Measurements from ENCODE around the gene ENPP3. TPM values are rescaled to one million over a fixed set of nuclear protein-coding genes. Genes with fewer than 3 reads are reported as not detected.

ENPP3 gene
- polyA plus RNA-seq, 1 of the 3 experiments (the other 2 are of a cell fraction) = not detected

- Histone ChIP-seq H3K27ac (ENCODE audit: low read depth in 2 of 2, low read length in 1 of 2) (no peak overlapping the region), H3K79me2 (ENCODE audit: insufficient read depth) (no peaks in the 10 kb centered on the region), H3K4me1 (ENCODE audit: control insufficient read depth in 1 of 2, insufficient read depth in 2 of 2, low read depth in 1 of 2, low read length in 1 of 2) (no peaks in the 10 kb centered on the region), H3K4me2 (no peak overlapping the region), H3F3A (replicated peaks; ENCODE audit: insufficient read depth) (no peaks in the 10 kb centered on the region), H3K9me3 (no peaks in the 10 kb centered on the region), H3K4me3 (ENCODE audit: low read depth in 2 of 2, low read length in 1 of 2) (no peak overlapping the region), H3K27me3 (ENCODE audit: insufficient read depth) (no peaks in the 10 kb centered on the region), H2AFZ (ENCODE audit: low read depth) (no peak overlapping the region), H3K36me3 (replicated peaks in 1 of 2; ENCODE audit: control insufficient read depth in 1 of 2, insufficient read depth in 2 of 2, low read length in 1 of 2) (no peaks in the 10 kb centered on the region), H3K9ac (no peak overlapping the region), H3K9me2 (no peaks in the 10 kb centered on the region), H4K20me1 (ENCODE audit: insufficient read depth) (no peaks in the 10 kb centered on the region)
- CTCF ChIA-PET = interaction anchor here (0.9 to 1.7 kb wide), 2 partner anchors 15 kb away, joined by 4 to 9 read pairs; no protein-coding TSS in a partner anchor
- POLR2A ChIA-PET = no interaction called here
- no peak for DNase-seq
- WGBS (ENCODE audit: low lambda C conversion rate) = 0% methylated on average over 2 of the region's 2 CpGs
- no peak for TF ChIP-seq RFX5 (IDR thresholded peaks at IDR 0.05; ENCODE audit: low read length)
- no peak for TF ChIP-seq RAD21 (IDR thresholded peaks at IDR 0.05; ENCODE audit: low read length)
- no peak for TF ChIP-seq SIN3A (IDR thresholded peaks at IDR 0.05; ENCODE audit: borderline replicate concordance, low read depth, low read length)
- TF ChIP-seq GABPA (IDR thresholded peaks at IDR 0.05; ENCODE audit: low read depth) = no peak
- no peak for TF ChIP-seq USF1 (IDR thresholded peaks at IDR 0.05; ENCODE audit: borderline replicate concordance, low read depth)
- TF ChIP-seq RXRA (IDR thresholded peaks at IDR 0.05; ENCODE audit: borderline replicate concordance, low read depth) = no peak
- no peak for TF ChIP-seq CHD2 (IDR thresholded peaks at IDR 0.05; ENCODE audit: low read length, partially characterized antibody)
- no peak for TF ChIP-seq FOSL2 (IDR thresholded peaks at IDR 0.05; ENCODE audit: borderline replicate concordance, low read depth)
Measured at GRCh38 chr6:131643855-131644460, 6.9 kb downstream of the ENPP3 start.

- H3K9me2 ChIP-seq = no peaks in the 10 kb centered on the region
- H3K4me1 ChIP-seq (ENCODE audit: control insufficient read depth in 1 of 2, insufficient read depth in 2 of 2, low read depth in 1 of 2, low read length in 1 of 2) = no peaks in the 10 kb centered on the region
- H3K27ac ChIP-seq (ENCODE audit: low read depth in 2 of 2, low read length in 1 of 2) = no peak overlapping the region
- no peak overlapping the region for H2AFZ ChIP-seq (ENCODE audit: low read depth)
- ChIA-PET CTCF (interaction anchor here (1.7 kb wide), 1 partner anchor 16 kb away, joined by 9 read pairs; no protein-coding TSS in a partner anchor), POLR2A (no interaction called here)
- H3K79me2 ChIP-seq (ENCODE audit: insufficient read depth) = no peaks in the 10 kb centered on the region
- no peak for DNase-seq
- no peak overlapping the region for H3K4me2 ChIP-seq
- H3F3A ChIP-seq (replicated peaks; ENCODE audit: insufficient read depth) = no peaks in the 10 kb centered on the region
- no peaks in the 10 kb centered on the region for H3K36me3 ChIP-seq (replicated peaks in 1 of 2; ENCODE audit: control insufficient read depth in 1 of 2, insufficient read depth in 2 of 2, low read length in 1 of 2)
- no peak overlapping the region for H3K4me3 ChIP-seq (ENCODE audit: low read depth in 2 of 2, low read length in 1 of 2)
- H3K9me3 ChIP-seq = no peaks in the 10 kb centered on the region
- H4K20me1 ChIP-seq (ENCODE audit: insufficient read depth) = no peaks in the 10 kb centered on the region
- no peak for TF ChIP-seq EP300 (IDR thresholded peaks at IDR 0.05; ENCODE audit: borderline replicate concordance in 1 of 2, low read depth in 1 of 2, low read length in 1 of 2)
- no peak for TF ChIP-seq MEF2A (IDR thresholded peaks at IDR 0.05; ENCODE audit: borderline replicate concordance, low read depth)
- no peak for TF ChIP-seq SMC3 (IDR thresholded peaks at IDR 0.05; ENCODE audit: low read depth, low read length)
- no peak for TF ChIP-seq YY1 (IDR thresholded peaks at IDR 0.05; ENCODE audit: low read depth)
- TF ChIP-seq REST (IDR thresholded peaks at IDR 0.05; ENCODE audit: low read depth, low read length) = no peak
- TF ChIP-seq EZH2phosphoT487 (IDR thresholded peaks at IDR 0.05; ENCODE audit: borderline replicate concordance, low read depth) = no peak
- TF ChIP-seq JUND (IDR thresholded peaks at IDR 0.05) = no peak
- no peak for TF ChIP-seq CHD2 (IDR thresholded peaks at IDR 0.05; ENCODE audit: low read length, partially characterized antibody)
- H3K27me3 ChIP-seq (ENCODE audit: insufficient read depth) = no peaks in the 10 kb centered on the region
- H3K9ac ChIP-seq = no peak overlapping the region
- 0% methylated on average over 1 of the region's 1 CpG for WGBS (ENCODE audit: low lambda C conversion rate)
Measured at GRCh38 chr6:131644921-131645320, 7.8 kb downstream of the ENPP3 start.
